Fibroblast of skin of left biceps (primary cell): Measurements from ENCODE around the gene IL6R.

Experiments
- DNase-seq, 2 experiments: peaks; one replicate each; pipeline ENCODE4 v3.0.0-alpha.2; 2013; ENCODE audit warnings: low read depth in 2 of 2

Gene IL6R

DNA sequence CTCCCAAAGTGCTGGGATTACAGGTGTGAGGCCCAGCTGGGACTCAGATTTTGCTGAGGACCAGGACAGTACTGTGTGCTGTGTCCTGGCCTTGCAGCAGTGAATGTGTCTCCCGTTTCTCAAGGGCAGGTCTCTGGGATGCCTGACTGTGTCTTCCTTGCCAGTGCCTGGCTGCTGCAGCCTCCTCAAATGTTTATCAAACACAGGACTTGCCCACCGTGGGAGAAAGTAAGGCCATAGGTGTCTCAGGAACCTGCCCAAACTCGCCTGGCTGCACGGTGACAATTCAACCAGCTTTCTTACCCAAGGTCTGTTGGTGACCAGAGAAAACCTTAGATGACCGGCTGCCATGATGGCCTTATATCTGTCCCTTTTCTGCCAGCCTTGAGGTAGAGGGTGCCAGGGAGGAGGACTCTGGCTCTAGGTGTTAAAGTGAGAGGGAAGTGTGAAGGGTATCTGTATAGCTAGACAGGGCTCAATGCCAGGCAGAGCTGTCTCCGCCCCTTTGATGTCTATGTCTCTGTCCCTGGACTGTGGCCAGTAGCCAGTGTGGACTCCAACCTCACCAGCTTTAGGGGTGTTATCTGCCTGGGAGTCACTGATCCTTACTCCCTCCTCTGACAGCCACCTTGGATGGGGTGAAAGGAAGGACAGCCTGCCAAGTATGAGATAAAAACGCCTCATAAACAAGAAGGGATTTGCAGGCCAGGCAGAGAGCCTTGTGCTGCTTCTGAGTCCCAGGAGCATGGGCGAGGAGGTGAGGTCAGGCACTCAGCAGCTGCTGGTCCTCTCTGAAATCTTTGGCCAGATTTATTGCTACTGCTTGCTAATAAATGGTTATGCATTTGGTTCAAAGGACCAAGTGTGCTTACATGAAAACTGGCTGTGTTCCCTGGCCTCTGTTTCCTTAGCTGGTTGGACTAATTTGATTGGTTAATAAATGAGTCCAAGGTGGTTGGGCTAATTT is 22.3 kb downstream of the IL6R start:
- DNase-seq, result no peak

DNA sequence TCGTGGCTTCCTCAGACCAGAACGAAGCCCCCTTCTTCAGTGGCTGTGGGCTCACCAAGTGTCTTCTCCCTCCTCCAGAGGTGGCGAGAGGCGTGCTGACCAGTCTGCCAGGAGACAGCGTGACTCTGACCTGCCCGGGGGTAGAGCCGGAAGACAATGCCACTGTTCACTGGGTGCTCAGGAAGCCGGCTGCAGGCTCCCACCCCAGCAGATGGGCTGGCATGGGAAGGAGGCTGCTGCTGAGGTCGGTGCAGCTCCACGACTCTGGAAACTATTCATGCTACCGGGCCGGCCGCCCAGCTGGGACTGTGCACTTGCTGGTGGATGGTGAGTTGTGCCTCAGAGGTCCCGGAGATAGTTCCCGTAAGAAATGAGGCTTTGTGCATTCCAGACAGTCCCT is 24.0 kb downstream of the IL6R start:
- no peak for DNase-seq

DNA sequence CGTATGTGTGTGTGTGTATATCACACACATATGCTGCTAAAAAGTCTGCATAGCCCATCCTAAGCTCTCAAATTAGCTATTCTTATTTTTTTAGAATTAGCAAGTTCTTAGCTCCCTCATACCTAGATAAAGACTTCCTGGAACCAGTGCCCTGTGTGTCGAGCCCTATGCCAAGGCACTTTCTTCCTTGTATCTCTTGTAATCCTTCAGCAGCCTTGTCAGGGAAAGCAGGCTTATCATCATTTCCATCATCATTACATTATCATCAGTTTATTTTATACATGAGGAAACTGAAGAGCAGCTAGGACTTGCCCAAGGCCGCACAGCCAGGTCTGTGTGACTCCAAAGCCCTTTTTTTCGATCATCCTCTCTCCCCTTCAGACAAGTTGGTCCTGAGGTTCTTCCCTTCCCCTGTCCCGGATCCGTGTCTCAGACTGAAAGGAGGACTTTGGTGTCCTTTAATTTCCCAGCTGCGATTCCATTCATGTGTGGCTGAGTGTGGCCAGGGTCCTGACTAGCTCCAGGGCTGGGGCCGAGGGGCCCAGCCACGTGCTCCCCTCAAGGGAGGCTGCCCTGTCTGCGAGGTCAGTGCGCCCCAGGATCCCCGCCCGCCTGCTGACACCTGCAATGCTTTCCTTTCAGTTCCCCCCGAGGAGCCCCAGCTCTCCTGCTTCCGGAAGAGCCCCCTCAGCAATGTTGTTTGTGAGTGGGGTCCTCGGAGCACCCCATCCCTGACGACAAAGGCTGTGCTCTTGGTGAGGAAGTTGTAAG is 24.9 kb downstream of the IL6R start:
- DNase-seq, result no peak

DNA sequence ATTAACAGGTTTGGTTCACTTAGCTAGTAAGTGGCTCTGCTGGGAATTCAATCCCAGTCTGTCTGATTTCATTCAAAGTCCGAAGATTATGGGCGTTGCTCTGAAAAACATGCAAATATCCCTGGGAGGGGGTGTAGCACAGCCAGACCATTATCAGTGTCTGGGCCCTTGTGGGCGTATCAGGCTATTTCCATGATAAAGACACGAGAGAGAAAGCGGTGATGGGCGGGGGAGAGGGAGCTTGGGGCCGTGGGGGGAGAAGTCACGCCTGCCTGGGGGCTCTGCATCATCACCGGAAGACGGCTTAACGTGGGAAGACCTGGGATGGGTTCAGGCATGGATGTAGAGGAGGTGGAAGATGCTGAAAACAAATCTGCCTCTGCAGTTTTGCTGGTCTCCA is 25.8 kb downstream of the IL6R start:
- DNase-seq, result no peak

DNA sequence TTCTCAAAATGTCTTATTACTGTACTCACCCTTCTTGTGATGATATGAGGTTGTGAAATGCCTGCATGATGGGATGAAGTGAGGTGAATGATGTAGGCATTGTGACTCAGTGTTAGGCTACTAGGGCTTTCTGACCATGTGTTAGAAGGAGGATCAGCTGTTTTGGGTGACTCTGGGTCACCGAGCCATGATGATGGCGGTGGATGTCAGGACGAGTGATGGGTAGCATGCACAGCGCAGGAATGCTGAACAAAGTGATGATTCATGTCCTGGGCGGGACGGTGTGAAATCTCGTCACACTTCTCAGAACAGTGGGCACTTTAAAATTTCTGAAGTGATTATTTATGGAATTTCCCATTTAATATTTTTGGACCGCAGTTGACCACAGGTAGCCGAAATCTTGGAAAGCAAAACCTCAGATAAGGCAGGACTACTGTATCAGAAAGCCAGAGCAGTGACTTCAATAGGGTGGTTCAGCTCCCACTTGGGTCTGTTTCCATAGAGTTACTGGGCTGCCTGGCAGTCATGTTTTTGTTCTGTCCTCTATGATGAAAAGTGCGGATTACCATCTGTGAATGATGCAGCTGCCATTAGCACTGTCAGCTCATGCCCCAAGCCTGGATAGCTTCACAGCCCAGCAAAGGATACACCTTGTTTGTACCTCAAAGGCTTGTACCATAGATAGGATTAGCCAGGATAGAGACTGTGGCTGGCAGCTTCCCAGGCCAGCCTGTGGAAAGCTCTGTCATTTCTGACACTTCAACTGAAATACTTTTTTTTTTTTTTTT is 26.6 kb downstream of the IL6R start:
- DNase-seq, result peak; percentile 69 to 70

DNA sequence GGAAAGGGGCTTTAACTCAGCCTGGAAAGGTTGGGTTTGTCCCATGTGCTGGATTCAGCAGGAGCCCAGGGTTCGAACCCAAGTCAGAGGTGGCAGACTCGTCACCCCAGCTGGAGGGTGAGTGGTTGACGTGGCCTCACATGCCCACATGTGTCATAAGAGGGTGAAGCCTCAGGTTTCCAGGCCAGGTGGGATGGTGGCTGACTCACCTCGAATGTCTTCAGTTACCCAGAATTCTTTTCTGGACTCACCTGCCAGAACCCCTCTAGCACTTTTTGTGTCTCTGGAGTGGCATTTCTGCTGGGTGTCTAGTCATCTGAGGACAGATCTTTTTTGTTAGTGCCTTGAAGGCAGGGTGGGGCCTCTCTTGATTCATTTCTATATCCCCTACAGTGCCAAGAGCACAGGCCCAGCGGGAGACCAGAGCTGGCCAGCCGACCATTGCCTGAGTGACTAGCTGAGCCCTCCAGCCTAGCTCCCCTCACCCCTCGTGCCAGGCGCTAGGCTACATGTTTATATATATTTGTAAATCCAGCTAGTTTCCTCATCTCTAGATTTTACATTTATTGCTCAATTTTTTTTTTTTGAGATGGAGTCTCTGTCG is 28.1 kb downstream of the IL6R start:
- no peak for DNase-seq

DNA sequence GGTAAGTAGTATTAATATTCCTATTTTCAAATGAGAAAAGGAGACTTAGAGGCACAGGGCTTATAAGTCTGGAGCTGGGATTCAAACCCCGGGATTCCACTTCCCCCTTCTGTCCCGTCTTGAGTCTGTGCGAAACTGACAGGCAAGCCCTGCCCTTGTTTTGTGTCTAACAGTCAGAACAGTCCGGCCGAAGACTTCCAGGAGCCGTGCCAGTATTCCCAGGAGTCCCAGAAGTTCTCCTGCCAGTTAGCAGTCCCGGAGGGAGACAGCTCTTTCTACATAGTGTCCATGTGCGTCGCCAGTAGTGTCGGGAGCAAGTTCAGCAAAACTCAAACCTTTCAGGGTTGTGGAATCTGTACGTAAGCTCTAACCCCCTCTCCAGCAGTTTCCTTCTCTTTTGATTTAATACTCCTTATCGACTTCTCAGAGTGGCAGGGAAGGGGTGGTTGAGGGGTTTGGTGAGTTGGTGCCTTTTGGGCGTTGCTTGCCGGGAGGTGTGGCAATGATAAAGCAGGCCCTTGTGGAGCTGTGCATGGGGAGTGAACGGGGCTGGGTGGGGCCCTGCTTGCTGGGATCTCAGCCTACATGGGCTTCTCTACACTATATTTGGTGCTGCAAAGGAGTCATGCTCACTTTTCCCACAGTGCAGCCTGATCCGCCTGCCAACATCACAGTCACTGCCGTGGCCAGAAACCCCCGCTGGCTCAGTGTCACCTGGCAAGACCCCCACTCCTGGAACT is 29.4 kb downstream of the IL6R start:
- no peak for DNase-seq

DNA sequence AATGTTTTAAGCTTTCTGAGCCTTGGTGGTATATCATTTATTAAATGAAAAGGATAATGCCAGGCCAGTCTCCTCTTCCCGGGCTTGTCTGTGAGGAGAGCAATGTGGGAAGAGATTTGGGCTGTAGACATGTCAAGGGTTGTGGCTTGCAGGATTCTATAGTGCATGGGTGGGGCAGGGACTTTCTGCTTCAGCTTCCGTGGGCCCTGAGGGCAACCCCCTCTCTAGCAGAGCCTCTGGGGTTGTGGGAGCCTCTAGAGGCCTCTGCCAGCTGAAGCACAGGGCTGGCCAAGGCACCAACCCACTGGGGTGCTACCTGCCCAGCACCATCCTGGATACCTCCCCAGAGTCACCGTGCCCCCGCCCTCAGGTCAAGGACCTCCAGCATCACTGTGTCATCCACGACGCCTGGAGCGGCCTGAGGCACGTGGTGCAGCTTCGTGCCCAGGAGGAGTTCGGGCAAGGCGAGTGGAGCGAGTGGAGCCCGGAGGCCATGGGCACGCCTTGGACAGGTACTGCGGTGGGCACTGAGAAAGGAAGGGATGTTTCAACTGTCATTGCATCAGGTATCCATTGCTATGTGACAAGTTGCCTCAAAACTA is 30.6 kb downstream of the IL6R start:
- no peak for DNase-seq

DNA sequence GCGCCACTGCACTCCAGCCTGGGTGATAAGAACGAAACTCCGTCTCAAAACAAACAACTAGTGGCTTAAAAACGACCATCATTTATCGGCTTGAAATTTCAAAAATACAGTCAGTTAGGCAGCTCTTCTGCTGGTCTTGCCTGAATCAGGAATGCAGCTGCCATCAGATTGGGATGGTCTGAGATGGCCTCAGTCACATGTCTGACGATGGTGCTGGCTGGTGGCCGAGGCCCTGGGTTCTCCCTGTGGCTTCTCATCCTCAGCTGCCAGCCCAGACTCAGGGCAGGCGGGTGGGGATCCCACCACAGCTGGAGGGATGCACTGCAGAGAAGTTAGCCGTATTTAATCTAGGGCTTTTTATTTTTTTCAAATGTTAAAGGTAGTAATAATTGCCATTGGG is 31.3 kb downstream of the IL6R start:
- no peak for DNase-seq

DNA sequence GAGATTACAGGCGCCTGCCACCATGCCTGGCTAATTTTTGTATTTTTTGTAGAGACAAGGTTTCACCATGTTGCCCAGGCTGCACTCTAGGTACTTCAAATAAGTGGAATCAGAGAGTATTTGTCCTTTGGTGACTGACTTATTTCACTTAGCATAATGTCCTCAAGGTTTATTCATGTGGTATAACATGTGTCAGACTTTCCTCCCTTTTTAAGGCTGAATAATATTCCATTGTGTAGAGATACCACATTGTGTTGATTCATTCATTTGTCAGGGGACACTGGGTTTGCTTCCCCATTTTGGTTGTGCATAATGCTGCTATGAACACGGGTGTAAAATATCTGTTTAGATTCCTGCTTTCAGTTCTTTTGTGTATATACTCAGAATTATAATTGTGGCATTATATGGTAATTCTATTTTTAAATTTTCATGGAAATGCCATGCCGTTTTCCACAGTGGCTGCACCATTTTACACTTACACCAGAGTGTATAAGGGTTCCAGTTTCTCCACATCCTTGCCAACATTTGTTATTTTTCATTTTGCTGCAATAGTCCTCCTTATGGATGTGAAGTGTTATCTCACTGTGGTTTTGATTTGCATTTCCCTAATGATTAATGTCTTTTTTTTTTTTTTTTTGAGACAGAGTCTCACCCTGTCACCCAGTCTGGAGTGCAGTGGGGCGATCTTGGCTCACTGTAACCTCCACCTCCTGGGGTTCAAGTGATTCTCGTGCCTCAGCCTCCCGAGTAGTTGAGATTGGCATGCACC is 35.1 kb downstream of the IL6R start:
- DNase-seq, result no peak

DNA sequence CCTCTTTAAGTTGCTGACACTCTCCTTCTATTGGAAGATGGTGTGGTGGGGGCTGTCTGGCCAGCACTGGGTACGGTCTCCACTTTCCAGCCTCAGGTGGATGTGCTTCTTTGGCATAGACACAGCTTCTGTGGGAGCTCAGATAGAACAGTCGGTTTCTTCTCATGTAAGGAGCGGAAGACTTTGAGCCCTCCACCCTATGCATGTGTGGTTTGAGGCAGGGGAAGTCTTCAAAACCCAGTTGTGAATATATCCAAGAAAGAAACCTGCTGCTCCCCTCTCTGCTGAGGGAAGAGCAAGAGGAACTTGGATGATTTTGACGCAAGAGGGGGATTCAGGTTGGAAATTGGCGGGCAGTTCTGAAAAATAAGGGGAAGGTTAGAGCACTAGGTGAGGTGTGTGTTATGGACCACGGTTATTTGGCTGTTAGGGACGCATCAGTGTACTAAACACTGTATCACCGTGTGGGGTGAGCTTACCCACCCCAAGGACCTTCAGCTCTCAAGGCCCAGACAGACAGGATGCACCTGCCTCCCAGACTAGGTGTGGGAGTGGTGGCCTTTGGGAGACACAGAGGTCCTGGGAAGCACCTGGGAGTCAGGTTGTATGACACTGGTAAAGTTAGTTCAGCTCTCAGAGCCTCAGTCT is 36.2 kb downstream of the IL6R start:
- DNase-seq, result no peak

DNA sequence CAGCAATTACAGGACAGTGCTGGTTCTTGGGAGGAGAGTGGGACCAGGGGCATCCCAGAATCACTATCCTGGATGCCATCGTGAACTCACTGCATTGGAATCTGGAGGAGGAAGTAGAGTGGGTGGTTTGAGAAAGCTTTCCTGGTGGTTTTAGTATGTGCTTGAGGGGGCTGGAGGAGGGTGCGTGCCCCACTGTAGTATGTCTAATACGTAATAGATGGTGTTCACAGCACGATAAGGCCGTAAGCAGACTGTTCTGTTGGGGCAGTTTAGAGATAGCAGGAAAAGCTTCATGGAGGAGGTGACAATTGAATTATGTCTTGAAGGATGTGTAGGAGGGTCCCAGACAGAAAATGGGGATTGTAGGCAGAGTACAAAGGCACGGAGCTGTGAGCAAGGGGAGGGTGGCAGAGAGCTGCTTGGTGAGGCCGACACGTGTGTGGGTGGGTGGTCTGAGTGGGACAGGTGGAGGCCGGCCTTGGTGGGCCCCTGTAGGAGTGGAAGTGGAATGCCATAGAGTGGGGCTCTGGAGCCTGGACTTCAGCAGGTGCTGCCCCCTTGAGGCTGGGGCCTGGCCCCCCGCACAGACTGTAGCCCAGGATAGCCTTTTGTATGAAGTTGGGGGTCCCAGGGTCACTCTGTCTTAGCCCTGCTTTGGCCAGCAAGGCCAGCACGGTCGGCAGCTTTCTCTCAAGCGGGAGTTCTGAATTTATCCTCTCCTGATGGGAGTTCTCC is 37.0 kb downstream of the IL6R start:
- no peak for DNase-seq

DNA sequence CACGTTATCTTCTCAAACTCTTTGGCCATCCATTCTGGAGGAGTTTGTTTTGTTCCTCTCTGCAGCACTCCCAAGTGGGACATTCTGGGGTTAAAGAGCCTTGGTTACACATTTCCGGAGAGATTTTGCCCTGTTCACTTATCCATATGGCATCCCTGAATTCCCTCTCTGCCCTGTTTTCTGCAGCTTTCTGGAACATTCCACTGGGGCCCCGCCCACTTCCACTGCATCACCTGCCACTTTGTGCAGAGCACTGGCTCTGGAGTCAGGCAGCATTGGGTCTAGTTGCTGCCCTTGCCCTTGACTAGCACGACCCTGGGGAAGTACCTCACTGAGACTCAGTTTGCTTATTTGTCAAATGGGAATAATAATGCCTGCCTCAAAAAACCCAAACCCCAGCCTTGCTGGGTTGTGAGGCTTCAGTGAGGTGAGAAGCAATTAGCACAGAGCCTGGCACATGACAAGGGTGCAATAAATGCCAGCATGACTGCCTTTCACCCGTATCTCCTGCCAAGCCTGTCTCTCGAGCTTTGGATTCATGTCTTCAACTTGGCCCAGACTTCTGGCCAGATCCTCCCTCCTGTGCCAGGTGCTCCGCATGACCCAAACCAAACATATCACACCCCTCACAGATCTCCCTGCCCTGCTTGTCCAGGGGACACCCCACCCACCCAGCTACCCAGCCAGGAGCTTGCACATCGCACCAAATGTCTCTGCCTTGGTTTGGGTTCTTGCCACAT is 38.3 kb downstream of the IL6R start:
- no peak for DNase-seq

DNA sequence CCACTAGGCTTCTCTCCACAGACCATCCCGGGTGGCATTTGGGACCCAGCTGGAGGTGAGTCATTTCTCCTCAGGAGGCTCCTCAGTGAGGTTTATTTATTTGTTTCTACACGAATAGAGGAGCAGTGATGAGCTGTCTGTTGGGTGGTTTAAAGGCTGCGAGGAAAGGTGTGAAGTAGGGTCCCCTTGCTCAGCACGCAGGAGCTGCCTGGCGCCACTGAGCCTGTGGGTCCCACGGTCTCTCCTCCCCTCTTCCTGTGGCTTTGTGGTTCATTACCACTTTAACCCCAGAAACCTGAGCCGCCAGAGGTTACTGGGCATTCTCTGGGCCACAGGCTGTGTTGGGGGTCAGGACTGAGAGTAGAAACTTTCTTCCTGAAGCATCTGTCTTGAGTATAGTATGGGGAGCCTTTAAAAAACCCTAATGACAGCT is 39.9 kb downstream of the IL6R start:
- DNase-seq, result peak in 1 of 2 experiments; percentile 17

DNA sequence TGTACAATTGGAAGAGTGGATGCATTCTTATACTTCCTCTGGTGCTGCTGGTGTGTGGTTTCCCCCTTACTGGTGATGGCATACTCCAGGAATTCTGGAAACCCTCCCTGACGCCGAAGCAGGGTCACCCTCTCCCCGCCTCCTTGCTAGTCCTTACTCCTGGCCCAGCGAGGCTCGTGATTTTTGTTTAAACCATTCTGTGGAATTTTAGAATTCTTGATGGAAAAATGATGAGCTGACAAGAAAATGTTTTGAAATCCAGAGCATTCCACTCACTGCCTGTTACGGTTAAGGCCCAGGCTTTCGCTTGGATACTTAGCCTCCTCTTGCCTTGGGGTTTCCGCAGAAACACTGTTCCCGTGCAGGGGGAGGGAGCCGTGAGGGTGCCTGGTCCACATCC is 41.1 kb downstream of the IL6R start:
- peak; percentile 79 to 83 for DNase-seq

DNA sequence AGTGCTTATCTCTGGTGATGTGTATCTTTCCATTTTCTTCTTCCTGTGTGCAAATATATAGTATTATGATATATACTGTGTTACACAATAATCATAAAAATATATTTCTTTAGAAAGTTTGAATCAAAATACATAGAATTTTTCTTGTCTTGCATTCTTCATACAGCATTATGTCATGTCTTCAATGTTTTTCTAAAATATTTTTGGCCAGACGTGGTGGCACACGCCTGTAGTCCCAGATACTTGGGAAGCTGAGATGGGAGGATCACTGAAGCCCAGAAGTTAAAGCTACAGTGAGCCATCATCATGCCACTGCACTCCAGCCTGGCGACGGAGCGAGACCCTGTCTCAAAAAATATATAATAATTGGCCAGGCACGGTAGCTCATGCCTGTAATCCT is 41.6 kb downstream of the IL6R start:
- DNase-seq, result no peak

DNA sequence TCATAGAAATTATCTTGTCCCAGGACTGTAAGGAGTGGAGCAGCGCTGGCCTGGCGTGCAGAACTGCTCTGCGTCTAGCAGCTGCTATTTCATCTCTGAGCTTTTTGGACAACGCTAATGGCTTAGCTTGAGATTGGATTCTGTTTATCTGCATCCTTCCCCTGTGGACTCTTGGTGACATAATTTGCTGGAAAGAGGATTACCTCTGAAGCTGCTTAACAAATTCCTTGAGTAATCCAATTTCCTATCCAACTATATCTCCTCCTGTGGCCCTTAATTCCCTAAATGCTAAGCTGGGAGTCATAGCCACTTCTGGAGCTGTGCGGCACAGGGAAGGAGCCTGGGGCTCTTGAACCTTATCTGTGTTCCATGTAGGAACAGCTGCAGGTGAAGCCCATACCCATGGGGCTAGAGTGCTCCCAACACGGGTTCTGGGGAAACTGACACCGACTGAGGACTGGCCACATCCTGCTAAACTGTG is 43.2 kb downstream of the IL6R start:
- DNase-seq, result no peak

DNA sequence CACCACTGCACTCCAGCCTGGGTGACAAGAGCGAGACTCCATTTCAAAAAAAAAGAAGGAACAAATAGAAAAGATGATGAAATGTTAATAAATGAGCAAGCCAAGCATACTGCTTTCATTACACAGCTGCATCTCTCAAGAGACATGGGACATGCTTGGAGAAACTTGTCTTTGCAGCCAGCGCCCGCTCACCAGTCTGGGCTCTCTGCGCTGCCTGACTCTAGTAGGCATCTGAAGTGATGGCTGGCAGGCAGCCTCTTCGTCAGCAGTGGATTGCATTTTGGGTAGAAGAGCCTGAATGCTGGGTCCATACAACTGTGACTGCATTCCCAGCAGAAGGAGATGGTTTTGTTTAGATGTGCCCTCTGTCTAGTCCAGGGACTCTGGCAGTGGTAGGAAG is 48.0 kb downstream of the IL6R start:
- no peak for DNase-seq
